ENCODE data around the gene ZBTB48. TPM values are rescaled to one million over a fixed set of nuclear protein-coding genes. Genes with fewer than 3 reads are reported as not detected.
A peak's percentile ranks its signal among the peaks of the same experiment; 100 is the strongest.
"Not testable (repeated sequence)": the region's sequence is repeated elsewhere in the genome, so short reads cannot be mapped to it uniquely, and the experiment has no call there.

The ZBTB48 gene
- polyA plus RNA-seq, 1 donor from 2014 or later: 21.4 TPM

DNA sequence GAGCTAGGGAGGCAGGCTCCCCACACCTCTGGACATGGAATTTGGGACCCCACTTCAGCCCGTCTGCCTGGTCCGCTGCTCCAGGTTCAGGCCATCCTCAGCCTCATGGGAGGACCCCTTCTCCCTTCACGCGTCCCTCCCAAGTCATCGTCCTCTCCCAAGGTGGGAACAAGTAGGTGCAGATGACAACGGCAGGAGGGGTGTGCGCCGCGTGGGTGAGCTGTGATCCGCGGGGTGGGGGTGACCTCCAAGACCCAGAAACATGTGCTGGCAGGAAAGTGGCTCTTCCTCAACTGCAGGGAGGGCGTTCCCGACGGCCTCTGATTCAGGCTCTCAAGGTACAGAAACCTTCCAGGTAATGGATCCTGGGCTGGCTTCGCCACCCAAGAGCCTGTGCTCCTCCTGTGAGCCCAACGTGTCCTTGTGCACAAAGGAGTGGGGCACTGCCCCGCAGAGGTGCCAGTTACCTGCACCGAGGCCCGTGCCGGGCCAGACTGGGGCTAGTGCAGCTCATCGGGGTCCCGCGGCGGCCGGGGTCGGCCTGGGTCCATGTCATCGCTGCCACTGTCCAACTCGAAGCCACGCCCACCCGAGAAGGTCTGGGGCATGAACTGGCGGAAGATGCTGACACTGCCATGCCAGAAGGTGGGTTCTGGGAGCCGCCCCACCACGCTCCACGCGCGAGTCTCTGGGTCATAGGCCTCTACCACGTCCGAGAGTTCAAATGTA lies 13.2 kb downstream of the ZBTB48 start:
- H3K4me1 Mint-ChIP-seq: peaks cover 0 to 11% (median 5%) of the 10 kb centered on the region in 3 donors
- no peaks in the 10 kb centered on the region for H3K27me3 Mint-ChIP-seq
- H3K27ac Mint-ChIP-seq: no peak overlapping the region
- no peaks in the 10 kb centered on the region for H3K9me3 Mint-ChIP-seq
- H3K4me3 Mint-ChIP-seq: no peak overlapping the region
- peaks cover 2% of the 10 kb centered on the region for H3K36me3 Mint-ChIP-seq

DNA sequence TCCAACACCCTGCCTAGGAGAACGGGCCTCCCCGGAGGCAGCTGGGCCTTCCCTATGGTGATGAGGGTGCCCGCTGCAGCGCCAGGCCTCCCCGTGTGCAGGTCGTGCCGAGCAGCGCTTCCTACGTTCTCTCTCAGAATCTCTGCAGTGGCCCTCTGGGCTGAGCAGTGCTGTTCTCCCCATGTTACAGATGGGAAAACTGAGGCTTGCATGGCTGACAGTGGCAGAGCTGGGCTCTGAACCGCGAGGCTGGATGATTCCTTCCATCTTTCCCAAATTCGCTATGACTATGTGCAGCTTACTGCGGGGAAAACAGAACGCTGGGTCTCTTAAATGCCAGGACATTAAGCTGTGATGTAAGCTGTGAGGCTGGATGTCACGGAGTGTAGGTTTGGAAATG lies 14.0 kb downstream of the ZBTB48 start:
- Mint-ChIP-seq H3K4me1 (peaks cover 0 to 11% (median 5%) of the 10 kb centered on the region in 3 donors), H3K4me3 (no peak overlapping the region), H3K27me3 (no peaks in the 10 kb centered on the region), H3K36me3 (peaks cover 2% of the 10 kb centered on the region), H3K9me3 (no peaks in the 10 kb centered on the region), H3K27ac (no peak overlapping the region)

DNA sequence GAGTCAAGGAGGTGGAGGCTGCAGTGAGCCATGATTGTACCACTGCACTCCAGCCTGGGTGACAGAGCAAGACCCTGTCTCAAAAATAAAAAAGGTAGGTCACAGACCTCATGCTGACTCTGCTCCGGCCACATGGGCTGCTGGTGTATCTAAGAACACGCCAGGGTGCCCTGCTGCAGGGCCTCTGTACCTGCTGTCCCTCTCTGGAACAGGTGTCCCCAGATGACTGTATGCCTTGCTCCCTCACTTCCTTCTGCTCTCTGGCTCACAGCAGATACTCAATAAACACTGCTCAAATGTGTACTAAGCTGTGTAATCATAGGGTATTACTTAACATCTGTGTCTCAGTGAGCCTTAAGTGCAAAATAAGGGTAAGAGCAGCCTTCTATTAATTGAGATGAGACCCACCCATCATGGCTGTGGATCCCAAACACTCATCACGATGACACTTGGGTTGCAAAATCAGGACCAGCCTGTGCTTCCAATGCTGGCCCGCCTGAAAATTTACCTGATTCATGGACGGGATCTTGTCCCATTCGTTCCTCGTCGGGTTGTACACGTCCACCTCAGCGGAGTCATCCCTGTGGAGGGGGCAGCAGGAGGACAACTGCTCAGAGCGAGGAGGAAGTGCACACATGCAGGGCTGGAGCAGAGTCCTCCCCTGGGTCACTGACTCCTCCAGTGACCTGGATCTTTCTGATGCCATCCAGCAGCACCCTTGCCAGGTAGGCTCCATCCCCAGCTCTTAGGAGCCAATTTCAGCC lies 15.4 kb downstream of the ZBTB48 start:
- Mint-ChIP-seq H3K27me3 (no peaks in the 10 kb centered on the region), H3K4me1 (peaks cover 9 to 20% (median 12%) of the 10 kb centered on the region in 3 donors), H3K27ac (no peak overlapping the region), H3K9me3 (no peaks in the 10 kb centered on the region), H3K36me3 (peaks cover 2% of the 10 kb centered on the region), H3K4me3 (peak overlapping the region in 1 of 4 donors; percentile 24)

DNA sequence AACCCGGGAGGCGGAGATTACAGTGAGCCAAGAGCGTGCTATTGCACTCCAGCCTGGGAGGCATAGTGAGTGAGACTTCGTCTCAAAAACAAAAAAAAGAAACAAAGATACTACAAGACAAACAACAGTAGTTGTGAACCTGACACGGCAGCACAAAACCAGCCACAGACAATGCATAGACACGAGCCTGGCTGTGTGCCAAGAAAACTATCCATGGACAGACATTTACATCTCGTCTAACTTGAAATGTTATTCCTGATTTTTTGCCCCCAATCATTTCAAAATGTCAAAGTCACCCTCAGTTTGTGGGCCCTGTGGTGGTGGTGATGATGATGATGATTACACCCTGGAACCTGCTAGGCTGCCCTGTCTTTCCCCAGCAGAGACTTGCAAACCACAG lies 16.6 kb downstream of the ZBTB48 start:
- Mint-ChIP-seq H3K9me3 (no peaks in the 10 kb centered on the region), H3K4me1 (peaks cover 15 to 24% (median 19%) of the 10 kb centered on the region in 3 donors), H3K27me3 (no peaks in the 10 kb centered on the region), H3K27ac (no peak overlapping the region), H3K36me3 (peaks cover 2% of the 10 kb centered on the region), H3K4me3 (peak overlapping the region in 1 of 4 donors; percentile 24)

DNA sequence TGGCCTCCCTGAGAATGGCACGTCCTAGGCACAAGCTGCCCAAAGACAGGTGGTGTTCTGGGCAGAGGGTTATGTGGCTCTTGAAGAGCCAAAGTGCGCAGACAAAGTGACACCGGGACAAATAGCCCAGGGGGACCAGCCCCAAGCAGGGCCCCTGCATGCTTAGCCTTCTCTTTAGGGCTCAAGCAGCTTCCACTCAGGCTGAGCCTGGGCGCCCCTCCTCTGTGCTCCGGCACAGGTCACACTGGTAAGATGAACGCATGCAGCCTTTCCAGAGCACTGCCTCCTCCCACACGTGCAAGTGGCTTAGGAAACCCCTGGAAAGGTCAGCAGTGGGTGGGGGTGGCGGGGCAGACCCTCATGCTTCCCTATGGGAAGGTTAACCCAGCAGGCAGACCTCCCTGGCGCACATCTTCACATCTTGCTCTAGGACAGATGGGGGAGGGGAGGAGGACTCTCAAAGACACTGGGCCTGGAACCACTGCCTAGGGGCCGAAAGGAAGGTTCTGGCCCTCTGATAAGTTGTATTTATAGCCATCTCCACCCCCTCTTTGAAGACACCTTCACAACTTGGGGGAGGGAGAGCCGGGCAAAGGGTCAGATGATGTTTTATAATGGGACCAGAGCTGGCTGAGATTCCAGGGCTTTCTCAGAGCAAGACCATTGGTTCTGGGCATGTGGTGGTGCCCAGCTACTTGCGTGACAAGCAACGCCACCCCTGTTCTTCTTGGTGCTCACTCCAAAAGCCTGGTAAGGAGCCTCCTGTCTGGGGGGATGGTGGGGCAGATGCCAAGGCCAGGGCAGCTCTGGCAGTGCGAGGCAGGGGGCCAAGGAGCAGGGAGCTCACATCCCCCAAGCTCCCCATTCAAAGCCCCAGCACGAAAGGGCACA lies 17.3 kb downstream of the ZBTB48 start:
- Mint-ChIP-seq H3K36me3 (peaks cover 2% of the 10 kb centered on the region), H3K4me3 (peak overlapping the region in 2 of 4 donors; percentile 30 to 50), H3K9me3 (no peaks in the 10 kb centered on the region), H3K27me3 (no peaks in the 10 kb centered on the region), H3K4me1 (peaks cover 15 to 24% (median 19%) of the 10 kb centered on the region in 3 donors), H3K27ac (no peak overlapping the region)

DNA sequence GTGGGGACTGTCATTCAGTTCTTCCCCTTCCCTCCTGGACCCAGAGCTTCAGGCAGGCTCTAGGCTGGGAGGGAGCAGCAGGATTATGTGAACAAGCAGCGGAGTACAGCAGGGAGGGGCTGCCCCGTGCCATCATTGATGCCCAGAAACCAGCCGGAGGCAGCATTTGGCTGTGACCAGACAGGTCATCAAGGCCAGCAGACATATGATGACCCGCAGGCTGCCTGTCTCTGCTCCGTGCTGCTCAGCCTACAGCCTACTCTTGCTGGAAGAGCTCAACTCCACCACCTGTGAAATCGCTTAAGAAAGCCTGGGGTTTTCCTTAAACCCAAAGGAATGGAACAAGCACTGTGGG lies 18.0 kb downstream of the ZBTB48 start:
- H3K27ac Mint-ChIP-seq: no peak overlapping the region
- peaks cover 2% of the 10 kb centered on the region for H3K36me3 Mint-ChIP-seq
- H3K4me1 Mint-ChIP-seq: peaks cover 15 to 24% (median 19%) of the 10 kb centered on the region in 3 donors
- no peaks in the 10 kb centered on the region for H3K27me3 Mint-ChIP-seq
- H3K9me3 Mint-ChIP-seq: no peaks in the 10 kb centered on the region
- peak overlapping the region in 1 of 4 donors; percentile 50 for H3K4me3 Mint-ChIP-seq

DNA sequence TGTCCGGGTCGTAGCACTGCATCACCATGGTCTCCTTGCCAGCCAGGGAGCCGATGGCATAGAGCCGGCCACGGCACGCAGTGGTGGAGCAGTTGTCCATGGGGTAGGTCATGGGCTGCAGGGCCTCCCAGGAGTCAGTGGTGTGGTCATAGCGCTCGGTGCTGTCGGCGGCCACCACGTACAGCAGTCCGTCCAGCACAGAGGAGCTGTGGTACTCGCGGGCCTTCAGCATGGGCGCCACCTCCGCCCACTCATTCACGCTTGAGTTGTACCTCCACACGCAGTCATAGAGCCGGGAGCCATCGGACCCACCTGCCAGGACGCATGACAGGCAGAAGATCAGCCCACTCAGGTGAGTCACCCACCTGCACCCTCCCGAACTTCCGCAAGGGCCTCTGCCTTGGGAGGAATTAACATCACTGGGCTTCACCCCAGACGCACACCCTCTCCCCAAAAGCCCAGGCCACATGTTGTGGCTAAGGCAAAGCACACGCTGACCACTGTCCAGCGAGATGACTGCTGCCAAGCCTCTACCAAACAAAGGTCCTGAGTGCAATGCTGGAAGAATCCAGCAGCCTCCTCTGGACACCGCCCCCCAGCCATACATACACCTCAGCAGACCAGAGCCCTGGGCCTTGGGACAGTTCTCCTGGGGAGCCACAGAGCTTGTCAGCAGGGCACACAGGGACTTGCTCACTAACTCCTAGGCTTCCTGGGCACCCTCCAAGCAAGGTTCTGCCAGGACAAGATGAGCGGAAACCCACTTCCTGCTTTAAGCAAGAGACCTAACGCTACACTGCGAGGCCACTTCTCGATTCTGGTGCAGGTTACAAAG lies 19.6 kb downstream of the ZBTB48 start:
- H3K9me3 Mint-ChIP-seq: no peaks in the 10 kb centered on the region
- H3K4me1 Mint-ChIP-seq: peaks cover 19 to 25% (median 24%) of the 10 kb centered on the region in 3 donors
- no peaks in the 10 kb centered on the region for H3K36me3 Mint-ChIP-seq
- no peaks in the 10 kb centered on the region for H3K27me3 Mint-ChIP-seq
- peak overlapping the region; percentile 16 to 87 (median 87) for H3K27ac Mint-ChIP-seq
- H3K4me3 Mint-ChIP-seq: peak overlapping the region; percentile 92 to 97 (median 94)

DNA sequence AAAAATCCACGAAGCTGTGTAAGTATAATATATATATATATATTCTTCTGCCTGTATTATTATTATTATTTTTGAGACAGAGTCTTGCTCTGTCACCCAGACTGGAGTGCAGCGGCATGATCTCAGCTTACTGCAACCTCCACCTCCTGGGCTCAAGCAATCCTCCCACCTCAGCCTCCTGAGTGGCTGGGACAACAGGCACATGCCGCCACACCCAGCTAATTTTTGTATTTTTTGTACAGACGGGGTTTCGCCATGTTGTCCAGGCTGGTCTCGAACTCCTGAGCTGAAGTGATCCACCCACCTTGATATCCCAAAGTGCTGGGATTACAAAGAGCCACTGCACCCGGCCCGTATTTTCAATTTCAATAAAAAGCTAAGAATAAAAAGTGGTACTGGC lies 20.2 kb downstream of the ZBTB48 start:
- not testable (repeated sequence) for H3K9me3 Mint-ChIP-seq, H3K27me3 Mint-ChIP-seq, H3K36me3 Mint-ChIP-seq
- Mint-ChIP-seq H3K4me3 (peak overlapping the region; percentile 94 to 97 (median 95)), H3K4me1 (peaks cover 19 to 25% (median 24%) of the 10 kb centered on the region in 3 donors), H3K27ac (peak overlapping the region; percentile 87 to 97 (median 87))

DNA sequence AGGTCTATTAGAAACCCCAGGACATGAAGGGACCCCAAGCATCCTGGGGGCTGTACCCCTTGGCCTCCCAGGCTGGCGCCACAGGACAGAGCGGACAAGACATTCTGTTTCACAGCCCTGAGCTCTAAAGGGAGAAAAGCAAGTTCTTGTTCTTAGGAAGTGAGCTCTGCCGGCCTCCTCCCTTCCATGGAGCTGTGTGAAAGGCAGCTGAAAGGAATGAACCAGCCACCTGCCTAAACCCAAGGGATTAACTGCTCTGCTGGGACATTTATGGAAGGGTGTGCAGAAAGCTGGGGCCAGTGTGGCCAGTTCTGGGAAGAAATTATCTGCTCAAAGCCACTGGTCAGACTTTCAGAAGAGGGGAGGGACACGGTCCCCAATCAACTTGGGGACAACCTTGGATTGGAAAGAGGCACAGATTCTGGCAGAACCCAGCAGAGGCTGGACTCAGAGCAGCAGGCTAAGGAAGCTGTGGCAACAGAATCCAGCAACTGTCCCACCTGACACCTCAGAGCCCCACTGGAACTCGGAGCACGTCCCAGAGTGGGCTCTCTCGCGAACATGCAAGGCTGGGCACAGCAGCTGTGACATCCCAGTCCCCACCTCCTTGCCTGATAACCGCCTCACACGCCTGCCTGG lies 20.7 kb downstream of the ZBTB48 start:
- Mint-ChIP-seq H3K27ac (peak overlapping the region; percentile 67 to 97 (median 87)), H3K36me3 (no peaks in the 10 kb centered on the region), H3K4me1 (peaks cover 19 to 25% (median 24%) of the 10 kb centered on the region in 3 donors), H3K9me3 (no peaks in the 10 kb centered on the region), H3K4me3 (peak overlapping the region; percentile 94 to 97 (median 95)), H3K27me3 (no peaks in the 10 kb centered on the region)

DNA sequence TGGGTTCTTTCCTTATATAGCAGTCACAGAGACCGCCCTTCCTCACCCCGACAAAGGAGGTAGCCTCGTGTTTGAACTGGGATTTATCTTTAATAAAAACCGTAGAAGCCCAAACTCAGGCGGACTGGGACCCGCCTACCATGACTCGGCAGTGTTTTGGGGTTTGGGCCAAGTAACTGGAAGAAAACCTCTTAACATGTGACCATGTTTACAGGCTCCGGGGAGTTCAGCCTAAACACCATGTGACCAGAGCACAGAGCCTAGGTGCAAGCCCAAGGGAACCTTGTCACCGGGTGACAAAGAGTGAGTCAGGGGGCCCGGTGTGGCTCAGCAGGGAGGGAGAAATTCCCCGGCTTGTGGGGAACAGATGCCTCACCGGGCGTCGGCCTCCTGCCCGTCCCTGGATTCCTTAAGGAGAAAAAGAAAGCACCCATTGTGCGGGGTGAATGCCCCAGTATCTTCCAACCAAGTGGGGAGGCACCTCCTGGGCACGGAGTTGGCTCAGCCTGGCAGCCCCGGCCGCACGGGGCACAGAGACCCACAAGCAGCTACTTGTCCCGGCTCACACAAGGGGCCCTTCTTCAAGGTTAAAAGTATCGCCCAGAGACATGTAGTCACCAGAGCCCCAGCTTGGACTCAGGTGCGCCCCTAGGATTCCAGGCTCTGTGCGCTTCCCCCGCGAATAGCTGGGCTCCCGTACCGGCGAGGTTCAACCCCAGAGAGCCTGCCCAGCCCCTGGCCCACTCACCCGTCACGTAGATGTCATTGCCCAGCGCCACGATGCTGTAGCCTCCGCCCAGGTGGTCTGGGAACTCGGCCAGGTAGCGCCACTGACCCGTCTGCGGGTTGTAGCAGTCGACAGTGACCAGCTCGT lies 21.5 kb downstream of the ZBTB48 start:
- Mint-ChIP-seq H3K36me3 (no peaks in the 10 kb centered on the region), H3K27ac (peak overlapping the region; percentile 67 to 97 (median 87)), H3K9me3 (no peaks in the 10 kb centered on the region), H3K4me1 (peaks cover 17 to 25% (median 21%) of the 10 kb centered on the region in 3 donors), H3K4me3 (peak overlapping the region; percentile 94 to 97 (median 95)), H3K27me3 (no peaks in the 10 kb centered on the region)

DNA sequence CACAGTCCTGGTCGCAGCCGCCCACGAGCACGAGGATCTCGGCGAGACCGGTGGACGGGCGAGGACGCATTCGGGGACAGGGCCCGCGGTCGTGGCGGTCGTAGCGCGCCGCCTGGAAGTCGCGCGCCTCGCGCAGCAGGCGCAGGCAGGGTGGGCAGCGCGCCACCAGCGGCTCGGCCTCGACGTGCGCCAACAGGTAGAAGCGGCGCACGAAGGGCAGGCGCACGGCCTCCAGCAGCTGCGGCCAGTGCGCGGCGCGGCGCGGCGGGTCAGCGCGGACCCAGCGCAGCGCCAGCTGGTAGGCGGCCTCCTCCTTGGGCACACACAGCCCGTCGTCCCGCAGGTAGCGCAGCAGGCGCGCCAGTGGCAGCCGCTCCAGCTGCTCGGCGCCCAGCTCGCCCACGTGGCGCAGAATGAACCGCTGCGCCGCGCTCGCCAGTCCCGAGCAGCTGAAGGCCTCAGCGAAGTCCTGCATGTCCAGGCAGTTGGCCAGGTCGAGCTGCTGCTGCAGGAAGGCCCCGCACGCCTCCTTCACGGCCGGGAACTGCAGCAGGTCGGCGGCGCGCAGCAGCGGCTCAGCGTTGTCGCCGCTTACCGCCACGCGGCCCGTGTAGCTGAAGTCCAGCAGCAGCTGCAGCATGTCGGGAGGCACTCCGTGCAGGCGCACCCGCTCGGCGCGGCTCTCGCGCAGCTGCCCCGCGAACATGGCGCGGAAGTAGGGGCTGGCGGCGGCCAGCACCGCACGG lies 22.3 kb downstream of the ZBTB48 start:
- H3K4me1 Mint-ChIP-seq: peaks cover 16 to 25% (median 18%) of the 10 kb centered on the region in 3 donors
- no peaks in the 10 kb centered on the region for H3K9me3 Mint-ChIP-seq
- H3K27me3 Mint-ChIP-seq: no peaks in the 10 kb centered on the region
- H3K36me3 Mint-ChIP-seq: no peaks in the 10 kb centered on the region
- peak overlapping the region in 2 of 3 donors; percentile 97 to 99 for H3K27ac Mint-ChIP-seq
- H3K4me3 Mint-ChIP-seq: peak overlapping the region; percentile 95 to 100 (median 96)

DNA sequence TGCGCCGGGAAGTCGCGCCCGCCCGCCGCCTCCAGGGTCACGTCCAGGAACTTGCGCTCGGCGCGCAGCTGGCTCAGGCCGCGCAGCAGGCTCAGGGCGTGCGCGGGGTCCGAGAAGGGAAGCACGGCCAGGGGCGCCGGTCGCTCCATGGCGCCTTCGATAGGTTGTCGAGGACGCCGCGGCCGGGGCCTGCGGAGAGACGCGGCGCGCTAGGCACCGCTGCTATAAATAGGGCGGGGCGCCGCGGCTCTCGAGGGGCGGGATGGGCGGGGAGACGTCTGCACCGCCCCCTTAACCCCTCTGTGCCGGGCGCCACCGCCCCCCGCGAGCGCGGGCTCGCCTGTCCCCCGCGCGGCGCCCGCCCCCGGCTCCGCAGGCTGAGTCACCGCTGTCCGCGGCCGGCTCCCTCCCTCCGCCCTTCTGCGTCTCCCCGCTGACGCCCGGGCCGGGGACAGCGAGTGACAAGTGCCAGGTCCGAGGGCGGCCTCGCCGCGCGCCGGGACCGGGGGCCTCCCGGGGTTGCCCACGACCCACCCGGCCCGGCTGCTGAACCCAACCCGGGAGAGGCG lies 23.0 kb downstream of the ZBTB48 start, which contains the start of gene KLHL21:
KLHL21 (minus strand) TSS at position 201 of the 569 bp plus-strand sequence; CDS start at position 149, 52 bp downstream.
- Mint-ChIP-seq H3K9me3 (no peaks in the 10 kb centered on the region), H3K27ac (peak within 1 kb of the TSS; percentile 91 to 99 (median 97)), H3K27me3 (no peaks in the 10 kb centered on the region), H3K4me1 (peaks cover 14 to 25% (median 18%) of the 10 kb centered on the region in 3 donors), H3K4me3 (peak within 1 kb of the TSS; percentile 95 to 100 (median 96)), H3K36me3 (no peaks in the 10 kb centered on the region)
